ENCODE data around the gene ZIC5.
"Not testable (repeated sequence)": the region's sequence is repeated elsewhere in the genome, so short reads cannot be mapped to it uniquely, and the experiment has no call there.

ZIC5 gene

DNA sequence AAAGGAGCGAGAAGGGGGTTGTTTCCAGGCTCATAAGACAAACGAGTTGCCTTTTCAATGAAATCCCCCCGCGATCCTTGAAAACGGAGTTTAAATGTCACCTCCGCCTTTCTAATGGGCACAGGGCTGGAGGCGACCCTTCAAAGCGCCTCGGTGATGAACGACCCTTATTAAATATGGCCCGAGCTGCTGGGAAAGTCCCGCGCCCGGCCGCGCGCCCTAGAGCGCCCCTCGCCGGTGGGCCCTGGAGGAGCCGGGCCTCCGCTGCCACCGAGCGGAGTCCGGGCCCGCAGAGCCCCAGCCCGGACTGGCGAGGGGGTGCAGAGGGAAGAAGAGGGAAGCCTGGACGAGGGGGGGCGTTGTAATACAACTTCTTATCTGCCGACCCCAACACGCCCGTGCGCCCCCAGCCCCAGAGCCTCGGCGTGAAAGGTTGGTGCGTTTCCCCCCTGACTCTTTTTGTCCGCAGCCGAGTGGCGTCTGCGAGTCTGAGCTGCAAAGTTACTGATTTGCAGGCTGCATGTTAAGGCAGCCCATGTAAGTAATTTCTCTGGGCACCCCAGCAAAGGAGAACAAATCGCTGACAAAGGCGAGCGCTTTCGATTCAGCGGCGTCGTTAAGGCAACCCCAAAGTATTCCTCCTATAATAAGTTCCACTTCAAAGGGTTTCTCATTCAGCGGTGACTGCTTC lies 11.9 kb downstream of the ZIC5 start:
- no peaks in the 10 kb centered on the region for H3K36me3 ChIP-seq (ENCODE audit: control insufficient read depth in 1 of 2, insufficient read depth in 2 of 2, low read length in 2 of 2)
- H3K9me3 ChIP-seq (ENCODE audit: control insufficient read depth in 1 of 2, low read length in 2 of 2), result no peaks in the 10 kb centered on the region
- peak overlapping the region; percentile 45 to 61 for H3K4me3 ChIP-seq (ENCODE audit: low read depth in 1 of 2, low read length in 2 of 2)
- H3K4me1 ChIP-seq (ENCODE audit: control insufficient read depth in 1 of 2, insufficient read depth in 2 of 2, low read length in 2 of 2), result peaks cover 0 to 18% of the 10 kb centered on the region in 2 donors
- H3K27me3 ChIP-seq (ENCODE audit: control insufficient read depth in 1 of 2, insufficient read depth in 2 of 2, low read length in 2 of 2), result peaks cover 89 to 97% of the 10 kb centered on the region in 2 donors
- H3K9ac ChIP-seq (ENCODE audit: low read depth in 1 of 2, low read length in 2 of 2), result no peak overlapping the region
- H3K27ac ChIP-seq (ENCODE audit: low read depth, low read length), result no peak overlapping the region

DNA sequence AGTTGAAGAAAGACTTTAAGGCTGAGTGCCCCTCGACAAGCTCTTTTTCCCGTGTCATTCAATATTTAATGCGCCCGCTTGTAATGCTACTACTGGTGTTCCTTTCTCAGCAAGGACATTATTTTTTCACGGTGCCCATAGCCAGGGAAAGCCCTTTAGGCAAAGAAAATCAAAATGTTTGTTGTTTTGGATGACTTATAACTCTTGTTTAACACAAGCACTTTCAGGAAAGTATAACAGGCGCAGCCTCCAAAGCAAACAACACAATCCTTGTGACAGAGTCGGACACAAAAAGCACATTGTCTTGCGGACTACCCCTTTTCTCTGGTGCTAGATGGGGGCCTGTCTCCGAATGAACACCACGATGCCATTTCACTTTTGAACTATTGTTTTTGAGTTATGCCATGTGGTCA lies 12.4 kb downstream of the ZIC5 start:
- Histone ChIP-seq H3K4me3 (ENCODE audit: low read depth in 1 of 2, low read length in 2 of 2) (no peak overlapping the region), H3K4me1 (ENCODE audit: control insufficient read depth in 1 of 2, insufficient read depth in 2 of 2, low read length in 2 of 2) (peaks cover 0 to 18% of the 10 kb centered on the region in 2 donors), H3K27ac (ENCODE audit: low read depth, low read length) (no peak overlapping the region), H3K9me3 (ENCODE audit: control insufficient read depth in 1 of 2, low read length in 2 of 2) (no peaks in the 10 kb centered on the region), H3K9ac (ENCODE audit: low read depth in 1 of 2, low read length in 2 of 2) (no peak overlapping the region), H3K27me3 (ENCODE audit: control insufficient read depth in 1 of 2, insufficient read depth in 2 of 2, low read length in 2 of 2) (peaks cover 90 to 95% of the 10 kb centered on the region in 2 donors), H3K36me3 (ENCODE audit: control insufficient read depth in 1 of 2, insufficient read depth in 2 of 2, low read length in 2 of 2) (no peaks in the 10 kb centered on the region)

DNA sequence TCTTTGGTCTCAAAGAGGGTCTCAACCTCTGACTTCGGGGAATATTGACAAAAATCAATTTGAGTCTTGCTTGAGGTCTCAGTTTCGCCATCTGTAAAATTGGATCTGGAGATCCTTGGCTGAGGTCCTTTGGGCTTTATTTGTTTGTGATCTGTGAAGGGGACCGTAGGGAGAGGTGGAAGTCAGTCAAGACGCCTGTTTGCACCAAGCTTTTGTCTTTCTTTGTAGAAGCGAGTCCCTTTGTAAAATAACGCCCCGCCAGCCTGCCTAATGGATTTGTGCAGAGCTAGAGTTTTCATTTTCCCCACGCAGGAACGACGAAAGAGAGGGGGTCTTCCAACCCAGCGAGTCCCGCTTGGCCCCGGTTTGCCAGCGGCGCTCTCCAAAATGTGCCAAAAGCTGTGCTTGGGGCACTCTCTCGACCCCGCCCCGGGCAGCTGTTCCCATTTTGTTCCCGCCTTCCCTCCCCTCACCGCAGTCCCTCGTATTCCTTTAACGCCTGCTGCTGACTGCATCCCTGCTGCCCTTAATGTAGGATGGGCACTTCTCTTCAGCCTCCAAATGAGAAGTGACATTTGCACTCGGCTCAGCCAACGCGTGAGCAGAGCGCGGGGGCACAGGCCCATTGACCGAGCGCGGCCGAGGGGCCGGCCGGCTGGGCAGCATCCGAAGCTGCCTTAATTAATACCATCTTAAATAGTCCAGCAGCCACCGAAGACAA lies 13.0 kb downstream of the ZIC5 start:
- peaks cover 88 to 95% of the 10 kb centered on the region in 2 donors for H3K27me3 ChIP-seq (ENCODE audit: control insufficient read depth in 1 of 2, insufficient read depth in 2 of 2, low read length in 2 of 2)
- H3K9ac ChIP-seq (ENCODE audit: low read depth in 1 of 2, low read length in 2 of 2), result no peak overlapping the region
- H3K27ac ChIP-seq (ENCODE audit: low read depth, low read length), result no peak overlapping the region
- H3K4me3 ChIP-seq (ENCODE audit: low read depth in 1 of 2, low read length in 2 of 2), result no peak overlapping the region
- H3K4me1 ChIP-seq (ENCODE audit: control insufficient read depth in 1 of 2, insufficient read depth in 2 of 2, low read length in 2 of 2), result peaks cover 0 to 18% of the 10 kb centered on the region in 2 donors
- H3K9me3 ChIP-seq (ENCODE audit: control insufficient read depth in 1 of 2, low read length in 2 of 2), result no peaks in the 10 kb centered on the region
- H3K36me3 ChIP-seq (ENCODE audit: control insufficient read depth in 1 of 2, insufficient read depth in 2 of 2, low read length in 2 of 2), result no peaks in the 10 kb centered on the region

DNA sequence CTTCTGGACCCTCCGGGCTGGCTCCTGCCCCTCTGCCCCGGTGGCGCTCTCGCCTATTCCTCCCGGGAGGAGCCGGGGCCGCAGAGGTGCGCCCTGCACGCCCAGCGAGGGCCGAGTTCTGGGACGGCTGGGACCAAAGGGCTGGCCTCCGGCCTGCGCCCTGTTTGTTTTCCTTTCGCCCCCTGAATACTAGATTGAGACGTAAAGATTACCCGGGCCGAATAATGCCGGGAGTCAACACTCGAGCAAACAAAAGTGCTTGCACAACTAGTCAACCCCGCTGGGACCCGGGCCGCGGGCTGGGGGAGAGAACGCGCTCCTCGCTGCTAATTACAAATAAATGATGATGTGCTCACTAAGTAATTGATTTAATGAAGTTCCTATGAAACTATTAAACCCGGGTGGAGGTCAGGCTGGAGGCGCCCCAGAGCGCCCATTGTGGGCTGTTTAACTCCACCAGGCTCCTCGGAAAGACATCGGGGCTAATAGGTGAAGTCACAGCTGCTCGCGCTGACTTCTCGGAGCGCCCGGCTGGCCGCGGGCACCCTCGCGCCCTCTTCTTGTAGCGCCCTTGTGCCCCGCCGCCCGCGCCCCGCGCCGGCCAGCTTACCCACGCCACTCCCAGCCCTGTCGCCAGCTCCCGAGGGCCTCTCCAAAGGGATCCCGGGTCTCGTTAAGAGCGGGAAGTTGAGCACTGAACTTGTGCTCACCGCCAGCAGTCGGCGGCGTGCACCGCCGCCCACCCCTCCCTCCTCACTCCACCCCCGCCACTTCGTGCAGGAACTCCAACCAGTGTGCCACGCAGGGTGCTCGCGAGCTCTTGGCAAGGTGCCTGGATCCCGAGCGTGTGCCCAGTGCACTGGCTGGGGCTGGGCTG lies 14.9 kb downstream of the ZIC5 start:
- H3K27ac ChIP-seq (ENCODE audit: low read depth, low read length), result no peak overlapping the region
- H3K36me3 ChIP-seq (ENCODE audit: control insufficient read depth in 1 of 2, insufficient read depth in 2 of 2, low read length in 2 of 2), result no peaks in the 10 kb centered on the region
- H3K4me1 ChIP-seq (ENCODE audit: control insufficient read depth in 1 of 2, insufficient read depth in 2 of 2, low read length in 2 of 2), result peaks cover 0 to 18% of the 10 kb centered on the region in 2 donors
- H3K9me3 ChIP-seq (ENCODE audit: control insufficient read depth in 1 of 2, low read length in 2 of 2), result no peaks in the 10 kb centered on the region
- peak overlapping the region; percentile 54 to 56 for H3K4me3 ChIP-seq (ENCODE audit: low read depth in 1 of 2, low read length in 2 of 2)
- no peak overlapping the region for H3K9ac ChIP-seq (ENCODE audit: low read depth in 1 of 2, low read length in 2 of 2)
- H3K27me3 ChIP-seq (ENCODE audit: control insufficient read depth in 1 of 2, insufficient read depth in 2 of 2, low read length in 2 of 2), result peaks cover 88 to 89% of the 10 kb centered on the region in 2 donors

- Histone ChIP-seq H3K9ac (ENCODE audit: low read depth in 1 of 2, low read length in 2 of 2) (no peak overlapping the region), H3K4me1 (ENCODE audit: control insufficient read depth in 1 of 2, insufficient read depth in 2 of 2, low read length in 2 of 2) (peaks cover 0 to 18% of the 10 kb centered on the region in 2 donors), H3K36me3 (ENCODE audit: control insufficient read depth in 1 of 2, insufficient read depth in 2 of 2, low read length in 2 of 2) (no peaks in the 10 kb centered on the region), H3K27me3 (ENCODE audit: control insufficient read depth in 1 of 2, insufficient read depth in 2 of 2, low read length in 2 of 2) (peaks cover 86 to 88% of the 10 kb centered on the region in 2 donors), H3K4me3 (ENCODE audit: low read depth in 1 of 2, low read length in 2 of 2) (peak overlapping the region; percentile 14 to 54), H3K9me3 (ENCODE audit: control insufficient read depth in 1 of 2, low read length in 2 of 2) (no peaks in the 10 kb centered on the region), H3K27ac (ENCODE audit: low read depth, low read length) (no peak overlapping the region)
Measured at GRCh38 chr13:99955747-99956472, 15.7 kb downstream of the ZIC5 start.

GRCh38 chr13:99955107-99955746 lies 16.3 kb downstream of the ZIC5 start:
- peaks cover 0 to 18% of the 10 kb centered on the region in 2 donors for H3K4me1 ChIP-seq (ENCODE audit: control insufficient read depth in 1 of 2, insufficient read depth in 2 of 2, low read length in 2 of 2)
- peak overlapping the region in 1 of 2 donors; percentile 14 for H3K4me3 ChIP-seq (ENCODE audit: low read depth in 1 of 2, low read length in 2 of 2)
- no peak overlapping the region for H3K9ac ChIP-seq (ENCODE audit: low read depth in 1 of 2, low read length in 2 of 2)

DNA sequence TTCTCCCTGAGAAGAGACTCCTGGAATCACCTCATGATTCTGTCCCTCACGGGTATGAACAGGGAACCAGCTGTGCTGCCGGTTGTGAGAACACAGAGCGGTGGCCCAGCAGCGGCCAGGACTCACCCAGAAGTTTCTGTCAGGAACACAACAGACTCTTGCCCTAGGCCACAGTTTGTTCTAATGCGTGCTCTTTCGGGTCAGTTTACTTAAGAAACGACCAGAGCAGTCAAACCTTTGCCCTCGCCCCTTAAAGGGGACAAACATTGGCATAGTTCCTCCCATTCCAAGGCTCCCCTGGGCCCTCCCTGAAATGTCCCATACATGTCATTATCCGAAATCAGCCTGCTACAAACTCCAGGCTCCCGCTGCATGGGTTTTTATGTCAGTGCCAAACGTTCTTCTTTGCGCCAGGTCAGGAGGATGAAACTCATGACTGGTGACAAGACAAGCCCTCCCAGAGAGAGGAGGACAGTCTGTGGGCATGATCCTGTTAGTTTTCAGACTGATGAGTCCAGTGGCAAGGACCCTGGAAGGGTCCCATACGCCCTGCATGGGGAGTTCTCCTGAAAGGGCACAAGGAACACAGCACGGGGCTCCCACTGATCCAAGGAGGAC lies 18.3 kb downstream of the ZIC5 start:
- H3K4me1 ChIP-seq (ENCODE audit: control insufficient read depth in 1 of 2, insufficient read depth in 2 of 2, low read length in 2 of 2), result peaks cover 0 to 15% of the 10 kb centered on the region in 2 donors
- no peaks in the 10 kb centered on the region for H3K9me3 ChIP-seq (ENCODE audit: control insufficient read depth in 1 of 2, low read length in 2 of 2)
- no peak overlapping the region for H3K9ac ChIP-seq (ENCODE audit: low read depth in 1 of 2, low read length in 2 of 2)
- no peak overlapping the region for H3K4me3 ChIP-seq (ENCODE audit: low read depth in 1 of 2, low read length in 2 of 2)
- H3K36me3 ChIP-seq (ENCODE audit: control insufficient read depth in 1 of 2, insufficient read depth in 2 of 2, low read length in 2 of 2), result no peaks in the 10 kb centered on the region
- peaks cover 65 to 70% of the 10 kb centered on the region in 2 donors for H3K27me3 ChIP-seq (ENCODE audit: control insufficient read depth in 1 of 2, insufficient read depth in 2 of 2, low read length in 2 of 2)
- H3K27ac ChIP-seq (ENCODE audit: low read depth, low read length), result no peak overlapping the region

More at GRCh38 chr13:99955107-99955746, 16.3 kb downstream of the ZIC5 start:
- no peaks in the 10 kb centered on the region for H3K36me3 ChIP-seq (ENCODE audit: control insufficient read depth in 1 of 2, insufficient read depth in 2 of 2, low read length in 2 of 2)
- H3K9me3 ChIP-seq (ENCODE audit: control insufficient read depth in 1 of 2, low read length in 2 of 2), result no peaks in the 10 kb centered on the region
- H3K27ac ChIP-seq (ENCODE audit: low read depth, low read length), result no peak overlapping the region
- peaks cover 81 to 89% of the 10 kb centered on the region in 2 donors for H3K27me3 ChIP-seq (ENCODE audit: control insufficient read depth in 1 of 2, insufficient read depth in 2 of 2, low read length in 2 of 2)

- peaks cover 0 to 15% of the 10 kb centered on the region in 2 donors for H3K4me1 ChIP-seq (ENCODE audit: control insufficient read depth in 1 of 2, insufficient read depth in 2 of 2, low read length in 2 of 2)
- H3K9me3 ChIP-seq (ENCODE audit: control insufficient read depth in 1 of 2, low read length in 2 of 2); H3K4me3 ChIP-seq (ENCODE audit: low read depth in 1 of 2, low read length in 2 of 2); H3K9ac ChIP-seq (ENCODE audit: low read depth in 1 of 2, low read length in 2 of 2); H3K27ac ChIP-seq (ENCODE audit: low read depth, low read length); H3K36me3 ChIP-seq (ENCODE audit: control insufficient read depth in 1 of 2, insufficient read depth in 2 of 2, low read length in 2 of 2): not testable (repeated sequence)
- peaks cover 49 to 55% of the 10 kb centered on the region in 2 donors for H3K27me3 ChIP-seq (ENCODE audit: control insufficient read depth in 1 of 2, insufficient read depth in 2 of 2, low read length in 2 of 2)
Measured at GRCh38 chr13:99951666-99952065, 19.9 kb downstream of the ZIC5 start.
